SK-N-SH (cell line): ENCODE measurements around the gene FLOT1. TPM values are rescaled to one million over a fixed set of nuclear protein-coding genes. Genes with fewer than 3 reads are reported as not detected.

ENCODE experiments used
- CTCF ChIA-PET: fragments of 300-600, 350-600 bp; formaldehyde crosslinking; extraction: SDS; loops from one replicate; lab custom pipeline; 2021; lab: Yijun Ruan, JAX
- POLR2A ChIA-PET: fragments of 350-600 bp; sonication (Branson Sonifier 250); formaldehyde crosslinking; extraction: SDS; loops from one replicate; lab custom pipeline; 2020; ENCODE audit warnings: antibody characterized with exemption, inconsistent platforms; lab: Yijun Ruan, JAX
- DNase-seq: peaks from one replicate; pipeline ENCODE4 v3.0.0; 2012
- H2AFZ ChIP-seq: fragments of 200-600 bp; sonication (generic); 2 replicates; pipeline ENCODE4 v1.8.1; 2016; ENCODE audit warnings: antibody characterized with exemption, mild to moderate bottlenecking, low read depth
- H3F3A ChIP-seq: fragments of 200-600 bp; sonication (generic); replicated peaks from 2 replicates; pipeline ENCODE3; 2016; ENCODE audit warnings: antibody characterized with exemption, mild to moderate bottlenecking; ENCODE audit not compliant: insufficient read depth
- H3K27ac ChIP-seq, 2 experiments: fragments of 200-500 bp in 1 of 2; fragments of 200-600 bp in 1 of 2; sonication (Bioruptor generic) in 1 of 2; sonication (generic), shearing (Covaris generic) in 1 of 2; 2 replicates each; pipeline versions ENCODE4 v1.5.1 to v1.6.1; 2014 to 2016; ENCODE audit warnings: low read depth in 2 of 2, inconsistent platforms in 1 of 2, low read length in 1 of 2, mild to moderate bottlenecking in 1 of 2, mixed read lengths in 1 of 2
- H3K27me3 ChIP-seq: fragments of 200-600 bp; sonication (generic), shearing (Covaris generic); 2 replicates; pipeline ENCODE4 v1.6.1; 2016; ENCODE audit warnings: mixed run types; ENCODE audit not compliant: insufficient read depth
- H3K36me3 ChIP-seq, 2 experiments: fragments of 200-500 bp in 1 of 2; fragments of 200-600 bp in 1 of 2; sonication (Bioruptor generic) in 1 of 2; sonication (generic) in 1 of 2; replicated peaks in 1 of 2; 2 replicates each; pipeline versions ENCODE3 to v1.5.1; 2014 to 2016; ENCODE audit warnings: low read length in 1 of 2, mild to moderate bottlenecking in 1 of 2; ENCODE audit not compliant: insufficient read depth in 2 of 2, control insufficient read depth in 1 of 2
- H3K4me1 ChIP-seq, 2 experiments: fragments of 200-500 bp in 1 of 2; fragments of 200-600 bp in 1 of 2; sonication (Bioruptor generic) in 1 of 2; sonication (generic), shearing (Covaris generic) in 1 of 2; 2 replicates each; pipeline versions ENCODE4 v1.5.1 to v1.6.1; 2014 to 2016; ENCODE audit warnings: low read depth in 1 of 2, low read length in 1 of 2, mixed run types in 1 of 2; ENCODE audit not compliant: insufficient read depth in 2 of 2, control insufficient read depth in 1 of 2
- H3K4me2 ChIP-seq: fragments of 200-600 bp; sonication (generic), shearing (Covaris generic); 2 replicates; pipeline ENCODE4 v1.6.1; 2017; ENCODE audit warnings: mixed run types
- H3K4me3 ChIP-seq, 2 experiments: fragments of 200-500 bp in 1 of 2; fragments of 200-600 bp in 1 of 2; sonication (Bioruptor generic) in 1 of 2; sonication (generic), shearing (Covaris generic) in 1 of 2; 2 replicates each; pipeline versions ENCODE4 v1.5.1 to v1.8.1; 2014 to 2016; ENCODE audit warnings: low read depth in 2 of 2, inconsistent platforms in 1 of 2, low read length in 1 of 2, mild to moderate bottlenecking in 1 of 2, mixed read lengths in 1 of 2, moderate library complexity in 1 of 2
- H3K79me2 ChIP-seq: fragments of 200-600 bp; sonication (generic); 2 replicates; pipeline ENCODE4 v1.8.1; 2017; ENCODE audit warnings: mild to moderate bottlenecking; ENCODE audit not compliant: insufficient read depth
- H3K9ac ChIP-seq: fragments of 200-600 bp; sonication (generic); 2 replicates; pipeline ENCODE4 v1.6.1; 2017; ENCODE audit warnings: mixed run types
- H3K9me2 ChIP-seq: fragments of 200-600 bp; sonication (generic); 2 replicates; pipeline ENCODE4 v1.6.1; 2017; ENCODE audit warnings: mixed run types
- H3K9me3 ChIP-seq: fragments of 200-600 bp; sonication (generic); 2 replicates; pipeline ENCODE4 v1.6.1; 2017; ENCODE audit warnings: mixed run types, mild to moderate bottlenecking, moderate library complexity
- H4K20me1 ChIP-seq: fragments of 200-600 bp; sonication (generic); 2 replicates; pipeline ENCODE4 v1.6.1; 2017; ENCODE audit warnings: mild to moderate bottlenecking, mixed run types; ENCODE audit not compliant: insufficient read depth
- CTCF ChIP-seq: fragments of 200-600 bp; sonication (generic); IDR thresholded peaks from 2 replicates; pipeline ENCODE4 v1.6.1; 2017; ENCODE audit warnings: antibody characterized with exemption, mild to moderate bottlenecking, moderate library complexity
- EP300 ChIP-seq, 2 experiments: IDR thresholded peaks; 2 replicates each; pipeline versions ENCODE4 v1.4.0 to v1.6.1; 2012; ENCODE audit warnings: borderline replicate concordance in 1 of 2, low read depth in 1 of 2, low read length in 1 of 2
- FOXJ3 ChIP-seq: sonication (generic); formaldehyde crosslinking; IDR thresholded peaks from 2 replicates; pipeline ENCODE4 v1.5.1; 2020; ENCODE audit warnings: mild to moderate bottlenecking, missing genetic modification reagents
- FOXM1 ChIP-seq: IDR thresholded peaks from 2 replicates; pipeline ENCODE4 v1.4.0; 2012; ENCODE audit warnings: low read depth, mild to moderate bottlenecking
- IRF3 ChIP-seq: fragments of 150-350 bp; IDR thresholded peaks from 2 replicates; pipeline ENCODE4 v1.6.1; 2016; ENCODE audit warnings: mild to moderate bottlenecking, low read depth, low read length
- MEF2A ChIP-seq: IDR thresholded peaks from 2 replicates; pipeline ENCODE4 v1.4.0; 2012; ENCODE audit warnings: low read depth, borderline replicate concordance
- NRF1 ChIP-seq: IDR thresholded peaks from 2 replicates; pipeline ENCODE4 v1.6.1; 2012; ENCODE audit warnings: low read depth, mild to moderate bottlenecking, low read length
- POLR2AphosphoS5 ChIP-seq: IDR thresholded peaks from 2 replicates; pipeline ENCODE4 v1.6.1; 2012; ENCODE audit warnings: low read depth, low read length
- RFX5 ChIP-seq: IDR thresholded peaks from 2 replicates; pipeline ENCODE4 v1.6.1; 2012; ENCODE audit warnings: mild to moderate bottlenecking, improper control_type of control experiment, low read length
- SMC3 ChIP-seq: IDR thresholded peaks from 2 replicates; pipeline ENCODE4 v1.6.1; 2012; ENCODE audit warnings: low read depth, low read length, improper control_type of control experiment
- TCF12 ChIP-seq: IDR thresholded peaks from 2 replicates; pipeline ENCODE4 v1.4.0; 2012
- TEAD4 ChIP-seq: IDR thresholded peaks from 2 replicates; pipeline ENCODE4 v1.4.0; 2012; ENCODE audit warnings: mild to moderate bottlenecking, borderline replicate concordance; ENCODE audit not compliant: insufficient read depth
- USF1 ChIP-seq: IDR thresholded peaks from 2 replicates; pipeline ENCODE4 v1.4.0; 2012; ENCODE audit warnings: low read depth, borderline replicate concordance
- YY1 ChIP-seq: IDR thresholded peaks from 2 replicates; pipeline ENCODE4 v1.4.0; 2012; ENCODE audit warnings: low read depth, mild to moderate bottlenecking
- ZBTB33 ChIP-seq: IDR thresholded peaks from 2 replicates; pipeline ENCODE4 v1.4.0; 2012; ENCODE audit warnings: low read depth, borderline replicate concordance
- WGBS: methylation state at CpG from one replicate; pipeline ENCODE4 v1.1.6; 2017; ENCODE audit warnings: low lambda C conversion rate; 5-methylcytosine and 5-hydroxymethylcytosine counted together
- polyA plus RNA-seq, 3 experiments: library from polyadenylated mRNA; depleted of rRNA; stranded (reverse); fragments of >200 nt; gene quantifications; 2 replicates each; pipeline ENCODE4 v1.2.3, GENCODE V29; 2012

FLOT1 gene
- polyA plus RNA-seq, 1 of the 3 experiments (the other 2 are of a cell fraction): 462 TPM

- Histone ChIP-seq H4K20me1 (no peaks in the 10 kb centered on the region), H3F3A (peaks cover 27% of the 10 kb centered on the region), H3K27me3 (no peaks in the 10 kb centered on the region), H3K36me3 (no peaks in the 10 kb centered on the region), H3K9me2 (no peaks in the 10 kb centered on the region), H3K9ac (no peak overlapping the region), H3K4me1 (peaks cover 12 to 28% of the 10 kb centered on the region in 2 experiments; a peak in 2 of 4 replicates), H3K9me3 (no peaks in the 10 kb centered on the region), H3K4me2 (no peak overlapping the region), H3K27ac (peak overlapping the region in 1 of 2 experiments; percentile 65; a peak in 2 of 4 replicates), H2AFZ (no peak overlapping the region), H3K79me2 (peaks cover 13% of the 10 kb centered on the region), H3K4me3 (no peak overlapping the region)
- 88% methylated on average over 1 of the region's 1 CpG for WGBS
- TF ChIP-seq MEF2A (no peak), NRF1 (no peak), TEAD4 (no peak), POLR2AphosphoS5 (no peak), TCF12 (no peak), YY1 (no peak), USF1 (no peak), ZBTB33 (no peak), FOXM1 (no peak), IRF3 (no peak), CTCF (no peak), EP300 (IDR thresholded peaks at IDR 0.05; ENCODE audit: borderline replicate concordance in 1 of 2, low read depth in 1 of 2, low read length in 1 of 2) (no peak), SMC3 (no peak), FOXJ3 (CRISPR knock-in tag) (no peak), RFX5 (no peak)
- CTCF ChIA-PET: interaction anchor here (0.7 to 1.2 kb wide), 4 partner anchors 24 to 332 kb away, joined by 3 to 4 read pairs (median 3); no protein-coding TSS in a partner anchor
- POLR2A ChIA-PET: no interaction called here
- DNase-seq: no peak
These were observed 4.8 kb upstream of the FLOT1 start for GRCh38 chr6:30747300-30747687.
